NCI-H2171 treated with DMSO at 0.1 percent for 48 hours (cell line): ENCODE measurements around the gene TM2D1.

Experiments
- DNase-seq: peaks from one replicate; lab custom pipeline; 2025; lab: John Stamatoyannopoulos, UW

The TM2D1 gene

DNA sequence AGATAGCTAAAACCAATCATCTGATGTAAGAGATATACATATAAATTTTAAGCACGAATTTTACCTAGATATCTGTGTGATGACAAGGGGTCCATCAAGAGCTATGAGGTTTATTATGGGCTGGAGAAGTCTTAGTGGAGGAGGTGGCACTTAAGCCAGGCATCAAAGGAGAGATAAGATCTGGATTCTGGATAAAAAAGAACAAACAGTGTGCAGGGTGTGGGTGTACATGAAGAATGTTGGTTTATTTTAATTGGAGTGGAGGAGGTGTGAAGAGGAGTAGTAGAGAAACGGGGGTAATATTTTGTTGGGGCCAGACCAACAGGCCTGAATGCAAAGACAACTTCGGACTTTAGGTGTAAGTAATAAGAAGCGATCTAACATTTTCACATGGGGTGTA lies 80.6 kb downstream of the TM2D1 start:
- DNase-seq: no peak

DNA sequence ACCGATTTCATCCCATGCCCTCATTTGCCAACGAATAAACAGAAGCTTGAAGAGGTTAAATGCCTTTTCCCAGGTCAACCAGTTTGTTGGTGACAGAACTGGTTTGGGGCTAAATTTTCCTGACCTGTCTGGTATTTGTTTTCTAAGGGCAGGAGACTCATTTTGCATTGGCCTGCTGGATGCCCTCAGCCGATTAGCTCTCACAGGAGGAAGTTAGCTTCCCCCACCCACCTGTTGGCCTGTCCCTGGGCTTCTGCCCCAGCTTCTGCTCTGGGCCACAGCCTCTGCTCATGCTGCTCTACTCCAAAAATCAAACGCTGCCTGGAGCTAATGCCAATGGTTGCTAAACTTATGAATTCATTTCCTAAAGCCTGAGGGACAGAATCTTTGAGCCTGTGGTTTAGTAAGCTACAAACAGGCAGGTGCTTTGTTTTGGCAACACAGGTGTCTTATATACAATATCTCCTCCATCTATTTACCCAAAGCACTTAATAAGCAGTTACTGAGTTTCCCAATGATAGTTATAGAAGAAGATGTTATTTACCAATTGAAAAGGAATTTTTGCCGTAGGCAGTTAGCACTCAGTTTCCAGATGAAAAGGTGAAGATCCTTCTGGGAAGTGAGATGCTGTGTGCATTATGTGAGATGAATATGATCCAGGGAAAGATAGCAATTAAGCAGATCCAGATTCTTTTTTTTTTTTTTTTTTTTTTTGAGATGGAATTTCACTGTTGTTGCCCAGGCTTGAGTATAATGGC lies 82.3 kb downstream of the TM2D1 start:
- no peak for DNase-seq

DNA sequence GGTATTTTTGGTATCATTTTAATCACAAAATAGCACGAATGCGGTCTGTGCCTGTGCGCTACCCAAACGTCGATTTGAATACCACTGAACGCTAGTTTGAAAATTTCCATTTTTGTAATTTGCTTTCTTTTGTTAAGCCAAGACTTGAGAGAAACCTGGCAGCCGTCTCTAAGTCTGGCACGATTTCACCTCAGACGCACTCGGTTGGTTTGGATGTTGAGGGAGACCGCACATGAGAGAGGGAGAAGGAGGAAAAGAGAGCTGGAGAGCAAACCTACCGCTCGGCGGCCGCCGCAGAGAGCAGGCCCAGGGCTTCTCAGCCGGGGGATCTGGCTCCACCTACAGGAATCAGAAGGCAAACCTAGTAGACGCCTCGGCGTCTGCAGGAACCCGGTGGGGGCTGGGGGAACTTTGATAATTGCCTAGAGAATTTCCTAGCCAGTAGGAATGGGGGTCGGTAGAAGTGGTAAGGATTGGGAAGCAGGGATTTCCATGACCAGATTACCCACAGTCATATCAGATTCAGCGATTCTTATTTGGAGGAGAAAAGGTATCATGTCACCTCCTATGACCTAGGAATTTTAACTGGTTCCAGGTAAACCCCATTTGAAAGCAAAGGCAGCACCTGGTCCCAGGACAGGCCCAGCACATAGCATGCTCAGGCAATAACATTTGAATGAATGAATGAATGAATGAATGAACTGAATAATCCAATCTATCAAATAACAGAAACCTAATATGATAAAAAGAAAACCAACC lies 83.2 kb downstream of the TM2D1 start:
- no peak for DNase-seq

DNA sequence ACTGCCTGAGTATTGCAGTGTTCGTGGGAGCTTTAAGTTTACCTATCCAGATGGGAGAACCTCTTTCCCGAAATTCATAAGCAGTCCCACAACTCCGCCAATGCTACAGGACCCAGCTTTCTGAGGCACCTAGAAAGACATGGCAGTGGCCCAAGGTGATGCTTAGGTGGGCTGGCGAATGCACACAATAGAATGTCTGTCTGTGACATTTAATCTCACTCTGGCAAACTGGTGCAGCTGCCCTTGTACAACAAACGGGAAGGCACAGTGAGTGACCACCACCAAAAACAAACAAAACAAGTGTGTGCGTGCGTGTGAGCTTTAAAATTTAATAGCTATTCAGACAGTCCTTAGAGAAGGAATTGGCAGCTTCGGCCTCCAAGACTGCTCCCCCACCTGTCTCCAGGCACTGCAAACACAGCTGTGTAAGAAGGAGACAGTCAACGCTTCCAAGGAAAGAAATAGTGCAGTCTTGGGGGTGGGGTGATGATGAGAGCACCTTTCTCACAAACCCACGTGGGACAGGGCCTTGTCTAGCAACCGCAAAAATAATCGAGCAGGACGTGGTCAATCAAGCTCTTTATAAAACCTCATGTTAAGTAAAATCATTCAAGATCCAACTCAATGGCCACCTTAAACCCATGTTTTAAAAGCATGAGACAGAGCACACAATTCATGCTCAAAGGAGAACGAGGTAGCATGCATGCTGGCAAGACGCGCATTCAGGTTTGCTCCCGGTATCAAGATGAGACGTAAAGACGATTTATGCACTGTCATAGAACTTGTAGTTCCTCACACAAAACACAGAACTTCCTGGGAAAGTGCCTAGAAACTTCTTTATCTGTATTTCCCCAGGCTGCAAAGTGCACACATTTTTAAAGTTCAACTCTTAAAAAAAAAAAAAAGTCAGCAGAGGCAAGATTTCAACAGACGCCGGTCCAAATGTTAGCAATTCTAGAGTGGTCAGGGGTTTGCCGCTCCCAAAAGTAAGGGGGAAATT lies 84.1 kb downstream of the TM2D1 start:
- no peak for DNase-seq

DNA sequence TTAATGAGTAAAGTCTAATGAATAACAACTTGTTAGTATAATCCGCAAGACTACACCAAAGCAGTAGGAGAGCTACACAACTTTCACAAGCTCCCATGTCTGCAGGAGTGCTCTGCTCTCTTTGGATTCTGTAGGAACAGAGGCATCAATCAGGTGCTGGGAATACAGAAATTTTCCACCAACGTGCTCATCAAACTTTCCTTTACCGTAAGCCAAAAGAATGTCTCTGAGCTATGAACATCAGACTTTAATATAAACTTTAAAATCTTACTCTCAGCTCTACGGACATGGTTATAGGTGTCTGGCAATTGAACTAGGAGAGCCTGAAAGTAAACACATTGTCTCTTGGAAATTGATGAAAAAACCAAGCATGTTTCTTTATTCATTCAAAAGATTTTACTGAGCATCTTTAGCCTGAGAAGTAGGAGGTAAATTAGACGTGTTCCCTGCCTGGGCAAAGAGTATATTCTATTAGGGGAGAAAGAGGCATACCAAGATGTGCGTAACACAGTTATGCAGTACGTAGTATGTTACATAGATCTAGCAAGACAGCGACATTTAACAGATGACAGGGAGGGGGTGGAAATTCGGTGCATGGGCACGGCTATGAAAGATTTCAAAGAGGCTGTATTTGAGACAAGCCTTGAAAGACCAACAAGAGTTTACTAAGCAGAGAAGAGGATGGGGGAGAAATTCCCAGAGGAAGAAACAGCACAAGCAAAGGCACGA lies 85.2 kb downstream of the TM2D1 start:
- DNase-seq: no peak

DNA sequence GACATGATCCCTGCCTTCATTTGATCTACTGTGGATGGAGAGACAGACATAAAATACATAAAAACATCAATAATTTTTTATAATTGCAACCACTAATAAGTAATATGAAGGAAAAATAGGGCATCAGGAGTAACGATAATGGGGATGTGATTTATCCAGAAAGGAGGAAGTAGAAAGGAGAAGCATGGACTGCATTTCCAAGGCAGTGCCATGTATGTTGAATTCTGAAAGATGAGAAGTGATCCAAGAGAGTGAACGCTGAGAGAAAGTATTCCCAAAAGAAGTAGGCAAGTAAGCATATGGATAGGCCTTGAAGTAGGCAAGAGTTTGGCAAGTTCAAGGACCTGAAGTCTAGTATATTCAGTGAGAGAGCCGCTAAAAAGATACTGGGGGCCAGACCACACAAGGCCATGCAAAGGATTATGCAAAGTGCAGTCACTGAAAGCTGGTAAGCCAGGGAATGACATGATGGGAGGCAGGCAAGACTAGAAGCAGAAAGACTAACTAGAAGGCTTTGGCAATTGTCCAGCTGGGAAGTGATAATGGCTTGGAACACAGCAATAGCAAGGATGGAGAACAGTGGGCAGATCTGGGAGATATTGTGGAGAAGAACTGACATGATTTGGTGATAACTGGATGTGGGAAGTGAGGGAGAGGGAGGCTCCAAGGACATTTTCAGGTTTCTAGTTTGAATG lies 85.9 kb downstream of the TM2D1 start:
- no peak for DNase-seq

DNA sequence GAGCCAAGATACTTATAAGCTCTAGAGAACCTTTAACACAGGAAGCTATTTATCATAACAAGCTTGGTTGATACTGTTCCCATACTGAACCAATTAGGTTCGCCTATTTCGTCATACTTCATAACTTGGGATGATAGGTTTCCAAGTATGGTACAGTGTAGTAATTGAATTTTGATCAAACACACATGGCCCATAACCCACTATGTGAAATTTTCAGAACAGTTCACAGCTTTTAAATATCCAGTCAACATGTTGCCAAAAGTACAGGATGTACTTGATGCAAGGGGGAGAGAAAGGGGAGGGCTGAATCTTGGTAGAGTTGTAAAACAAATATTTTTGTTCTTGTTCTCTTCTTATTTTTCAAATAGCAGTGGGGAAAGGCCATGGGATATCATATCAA lies 86.6 kb downstream of the TM2D1 start:
- DNase-seq: no peak

DNA sequence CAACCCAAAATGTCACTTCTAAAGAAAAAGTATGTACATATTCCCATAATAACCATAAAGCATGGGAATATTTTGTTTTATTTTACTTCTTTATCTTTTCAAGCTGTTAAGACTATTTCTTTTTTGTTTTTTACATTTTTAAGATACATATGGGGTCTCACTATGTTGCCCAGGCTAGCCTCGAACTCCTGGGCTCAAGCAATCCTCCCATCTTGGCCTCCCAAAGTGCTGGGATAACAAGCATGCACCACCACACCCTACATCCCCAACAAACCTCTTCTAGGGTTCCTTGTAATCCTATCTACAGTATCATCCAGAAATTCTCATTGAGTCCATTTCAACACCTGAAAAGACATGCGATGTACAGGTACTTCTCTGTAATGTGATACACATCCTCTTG lies 87.5 kb downstream of the TM2D1 start:
- DNase-seq: no peak

DNA sequence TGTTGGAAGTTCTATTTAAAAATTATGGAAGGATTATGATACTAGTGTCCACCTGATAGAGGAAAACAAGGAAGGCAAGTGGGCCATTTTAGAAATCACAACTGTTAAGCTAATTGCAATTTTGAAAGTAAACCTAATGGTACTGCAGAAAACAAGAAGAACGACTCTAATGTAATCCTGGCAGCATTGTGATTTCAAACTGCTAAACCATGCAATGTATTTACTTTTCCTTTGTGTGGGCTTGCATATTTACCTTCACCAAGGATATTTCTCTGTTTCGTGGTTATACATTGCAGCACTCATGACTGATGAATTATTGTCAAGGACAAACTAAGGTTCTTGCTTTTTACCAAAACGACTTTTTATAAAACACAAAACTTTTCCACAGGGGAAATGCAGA lies 88.1 kb downstream of the TM2D1 start:
- no peak for DNase-seq

DNA sequence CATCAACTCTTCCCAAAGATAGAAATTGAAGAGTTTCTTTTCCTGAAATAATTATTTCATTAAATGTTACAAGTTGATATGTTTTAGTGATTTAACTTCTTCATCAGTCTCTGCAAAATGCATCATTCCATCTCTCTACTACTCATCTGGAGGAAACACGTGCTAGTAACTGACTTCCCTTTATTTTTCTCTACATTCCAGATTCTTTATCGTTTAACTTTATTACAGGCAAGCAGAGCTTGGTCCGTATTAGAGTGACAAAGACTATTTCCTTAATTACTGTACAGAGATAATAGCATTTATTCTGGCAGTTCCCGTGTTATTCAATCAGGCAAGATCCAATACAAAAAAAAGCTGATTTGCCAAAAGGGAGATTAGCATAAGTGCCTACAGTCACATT lies 88.6 kb downstream of the TM2D1 start:
- no peak for DNase-seq

DNA sequence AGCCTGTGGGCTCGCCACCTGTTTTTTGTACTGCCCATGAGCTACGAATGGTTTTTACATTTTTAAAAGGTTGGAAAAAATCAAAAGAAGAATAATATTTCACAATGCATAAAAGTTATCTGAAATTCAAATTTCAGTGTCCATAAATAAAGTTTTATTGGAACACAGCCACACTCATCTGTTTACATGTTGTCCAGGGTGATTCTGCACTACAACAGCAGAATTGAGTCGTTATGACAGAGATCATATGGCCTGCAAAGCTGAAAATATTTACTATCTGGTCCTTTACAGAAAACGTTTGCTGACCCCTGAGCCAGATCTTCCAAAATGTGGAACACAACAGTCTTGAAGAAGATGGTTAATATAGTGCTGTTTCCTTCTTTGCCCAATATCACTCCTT lies 89.4 kb downstream of the TM2D1 start:
- no peak for DNase-seq

DNA sequence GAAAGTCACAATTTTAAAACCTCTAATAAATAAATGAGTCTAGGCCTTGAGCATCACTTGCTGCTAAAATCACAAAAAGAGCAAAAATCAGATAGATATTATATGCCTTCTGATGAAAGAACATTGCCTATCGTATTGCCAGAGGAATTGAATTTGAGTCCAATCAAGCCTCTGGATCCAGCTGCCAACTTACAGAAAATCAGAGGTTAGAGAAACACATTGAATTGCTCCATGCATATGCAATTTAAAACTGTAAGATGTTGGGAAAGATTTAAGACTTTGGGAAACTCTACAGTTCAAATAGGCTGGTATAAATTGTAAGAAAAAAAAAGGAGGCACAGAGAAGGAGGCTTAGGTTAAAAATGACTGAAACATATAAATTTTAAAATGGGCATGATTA lies 93.5 kb downstream of the TM2D1 start:
- peak; percentile 66 for DNase-seq
